ENCODE results near the gene RNF145. TPM values are rescaled to one million over a fixed set of nuclear protein-coding genes. Genes with fewer than 3 reads are reported as not detected.

The RNF145 gene
- total RNA-seq, 1 donor from 2014 or later = 56.6 TPM

- H3K4me3 Mint-ChIP-seq (ENCODE audit: low read depth) = no peak overlapping the region
- TF ChIP-seq CTCF (IDR thresholded peaks at IDR 0.05; ENCODE audit: unreplicated experiment) = no peak
- H3K27ac Mint-ChIP-seq = peak overlapping the region; percentile 49
- peaks cover 35% of the 10 kb centered on the region for H3K4me1 Mint-ChIP-seq (ENCODE audit: low read depth)
- peaks cover 14% of the 10 kb centered on the region for H3K36me3 Mint-ChIP-seq (ENCODE audit: insufficient read depth)
- H3K9me3 Mint-ChIP-seq (ENCODE audit: low read depth) = no peaks in the 10 kb centered on the region
- no peak for DNase-seq (ENCODE audit: low spot score, unreplicated experiment)
- no peaks in the 10 kb centered on the region for H3K27me3 Mint-ChIP-seq
Observed at GRCh38 chr5:159184858-159185381, 24.4 kb downstream of the RNF145 start.

GRCh38 chr5:159184236-159184635 is 25.1 kb downstream of the RNF145 start:
- no peak for TF ChIP-seq CTCF (IDR thresholded peaks at IDR 0.05; ENCODE audit: unreplicated experiment)
- no peak for DNase-seq (ENCODE audit: low spot score, unreplicated experiment)
- Mint-ChIP-seq H3K9me3 (ENCODE audit: low read depth) (no peaks in the 10 kb centered on the region), H3K27me3 (no peaks in the 10 kb centered on the region), H3K36me3 (ENCODE audit: insufficient read depth) (peaks cover 9% of the 10 kb centered on the region), H3K27ac (no peak overlapping the region), H3K4me3 (ENCODE audit: low read depth) (no peak overlapping the region), H3K4me1 (ENCODE audit: low read depth) (peaks cover 35% of the 10 kb centered on the region)

DNA sequence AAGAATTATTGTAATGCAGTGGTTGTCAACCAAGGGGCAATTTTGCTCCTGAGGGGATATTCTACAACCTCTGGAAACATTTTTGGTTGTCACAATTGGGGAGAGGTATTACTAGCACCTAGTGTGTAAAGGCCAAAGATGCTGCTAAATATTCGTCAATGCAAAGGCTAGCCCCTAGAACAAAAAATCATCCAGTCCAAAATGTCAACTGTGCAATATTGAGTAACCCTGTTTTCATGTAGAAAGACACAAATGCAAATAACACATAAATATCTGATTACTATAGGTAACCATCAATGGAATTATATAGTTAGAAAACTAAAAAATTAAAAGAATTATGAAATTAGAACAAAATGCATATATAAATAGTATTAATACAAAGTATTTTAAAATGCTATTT is 26.1 kb downstream of the RNF145 start:
- H3K27me3 Mint-ChIP-seq = no peaks in the 10 kb centered on the region
- no peak overlapping the region for H3K27ac Mint-ChIP-seq
- H3K4me1 Mint-ChIP-seq (ENCODE audit: low read depth) = peaks cover 35% of the 10 kb centered on the region
- no peak for DNase-seq (ENCODE audit: low spot score, unreplicated experiment)
- H3K4me3 Mint-ChIP-seq (ENCODE audit: low read depth) = no peak overlapping the region
- TF ChIP-seq CTCF (IDR thresholded peaks at IDR 0.05; ENCODE audit: unreplicated experiment) = no peak
- H3K9me3 Mint-ChIP-seq (ENCODE audit: low read depth) = no peaks in the 10 kb centered on the region
- H3K36me3 Mint-ChIP-seq (ENCODE audit: insufficient read depth) = peaks cover 8% of the 10 kb centered on the region

- peaks cover 6% of the 10 kb centered on the region for H3K36me3 Mint-ChIP-seq (ENCODE audit: insufficient read depth)
- H3K4me1 Mint-ChIP-seq (ENCODE audit: low read depth) = peaks cover 35% of the 10 kb centered on the region
- no peak for TF ChIP-seq CTCF (IDR thresholded peaks at IDR 0.05; ENCODE audit: unreplicated experiment)
- no peaks in the 10 kb centered on the region for H3K9me3 Mint-ChIP-seq (ENCODE audit: low read depth)
- H3K27me3 Mint-ChIP-seq = no peaks in the 10 kb centered on the region
- no peak for DNase-seq (ENCODE audit: low spot score, unreplicated experiment)
- H3K4me3 Mint-ChIP-seq (ENCODE audit: low read depth) = no peak overlapping the region
- H3K27ac Mint-ChIP-seq = no peak overlapping the region
Observed at GRCh38 chr5:159182691-159183090, 26.7 kb downstream of the RNF145 start.

DNA sequence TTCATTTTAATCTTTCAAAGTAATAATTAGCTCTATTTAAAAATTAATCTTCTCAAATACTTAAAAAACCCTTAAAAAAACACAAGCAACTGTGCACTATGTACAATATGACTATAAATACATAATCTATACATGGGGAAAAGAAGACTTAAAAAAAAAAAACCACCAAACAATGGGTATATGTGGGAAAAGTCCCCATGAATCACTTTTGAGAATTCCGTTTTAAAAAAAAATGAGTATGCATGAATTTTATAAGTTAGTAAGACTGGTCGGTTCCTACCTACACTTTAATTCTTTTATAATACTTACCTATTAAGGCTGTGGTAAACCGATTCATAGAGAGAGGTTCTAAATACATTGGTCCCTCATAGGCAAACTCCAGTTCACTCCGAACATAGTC is 27.7 kb downstream of the RNF145 start:
- Mint-ChIP-seq H3K36me3 (ENCODE audit: insufficient read depth) (peaks cover 7% of the 10 kb centered on the region), H3K4me1 (ENCODE audit: low read depth) (peaks cover 35% of the 10 kb centered on the region), H3K27me3 (no peaks in the 10 kb centered on the region), H3K9me3 (ENCODE audit: low read depth) (no peaks in the 10 kb centered on the region), H3K27ac (no peak overlapping the region), H3K4me3 (ENCODE audit: low read depth) (no peak overlapping the region)
- no peak for DNase-seq (ENCODE audit: low spot score, unreplicated experiment)
- TF ChIP-seq CTCF (IDR thresholded peaks at IDR 0.05; ENCODE audit: unreplicated experiment) = no peak

Measured in progenitor cell of endocrine pancreas (in vitro differentiated cells).